ENCODE measurements around the gene HOXC13. TPM values are rescaled to one million over a fixed set of nuclear protein-coding genes. Genes with fewer than 3 reads are reported as not detected.

HOXC13 gene
- total and polyA plus RNA-seq, 9 of the 15 experiments (the other 6 are each of a cell fraction or from before 2014, with no cell fraction given), result 0.03 to 0.29 (median 0.17) TPM; not detected in 2

- H3K9ac ChIP-seq (ENCODE audit: insufficient read depth in 1 of 2, low read depth in 2 of 2, low read length in 2 of 2), result no peak overlapping the region
- no peaks in the 10 kb centered on the region for H3K36me3 ChIP-seq (ENCODE audit: control insufficient read depth, insufficient read depth, low read length)
- TF ChIP-seq, protein P1, sequence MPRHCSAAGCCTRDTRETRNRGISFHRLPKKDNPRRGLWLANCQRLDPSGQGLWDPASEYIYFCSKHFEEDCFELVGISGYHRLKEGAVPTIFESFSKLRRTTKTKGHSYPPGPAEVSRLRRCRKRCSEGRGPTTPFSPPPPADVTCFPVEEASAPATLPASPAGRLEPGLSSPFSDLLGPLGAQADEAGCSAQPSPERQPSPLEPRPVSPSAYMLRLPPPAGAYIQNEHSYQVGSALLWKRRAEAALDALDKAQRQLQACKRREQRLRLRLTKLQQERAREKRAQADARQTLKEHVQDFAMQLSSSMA (CRISPR knock-in tag; IDR thresholded peaks at IDR 0.05), result no peak
- TF ChIP-seq, protein P2, sequence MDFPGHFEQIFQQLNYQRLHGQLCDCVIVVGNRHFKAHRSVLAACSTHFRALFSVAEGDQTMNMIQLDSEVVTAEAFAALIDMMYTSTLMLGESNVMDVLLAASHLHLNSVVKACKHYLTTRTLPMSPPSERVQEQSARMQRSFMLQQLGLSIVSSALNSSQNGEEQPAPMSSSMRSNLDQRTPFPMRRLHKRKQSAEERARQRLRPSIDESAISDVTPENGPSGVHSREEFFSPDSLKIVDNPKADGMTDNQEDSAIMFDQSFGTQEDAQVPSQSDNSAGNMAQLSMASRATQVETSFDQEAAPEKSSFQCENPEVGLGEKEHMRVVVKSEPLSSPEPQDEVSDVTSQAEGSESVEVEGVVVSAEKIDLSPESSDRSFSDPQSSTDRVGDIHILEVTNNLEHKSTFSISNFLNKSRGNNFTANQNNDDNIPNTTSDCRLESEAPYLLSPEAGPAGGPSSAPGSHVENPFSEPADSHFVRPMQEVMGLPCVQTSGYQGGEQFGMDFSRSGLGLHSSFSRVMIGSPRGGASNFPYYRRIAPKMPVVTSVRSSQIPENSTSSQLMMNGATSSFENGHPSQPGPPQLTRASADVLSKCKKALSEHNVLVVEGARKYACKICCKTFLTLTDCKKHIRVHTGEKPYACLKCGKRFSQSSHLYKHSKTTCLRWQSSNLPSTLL (IDR thresholded peaks at IDR 0.05), result no peak
- TF ChIP-seq U2AF1 (optimal IDR thresholded peaks at IDR 0.05; ENCODE audit: low read depth, low read length) (no peak), MYBL2 (IDR thresholded peaks at IDR 0.05; ENCODE audit: low read depth) (no peak), MYBL2 (CRISPR knock-in tag; IDR thresholded peaks at IDR 0.05; ENCODE audit: borderline replicate concordance) (no peak), NFIC (IDR thresholded peaks at IDR 0.05) (no peak), MCM7 (IDR thresholded peaks at IDR 0.05) (no peak), TAF15 (IDR thresholded peaks at IDR 0.05; ENCODE audit: low read depth, low read length) (no peak)
- H3K9me1 ChIP-seq (ENCODE audit: control insufficient read depth, insufficient read depth, low read length), result no peaks in the 10 kb centered on the region
- no peak overlapping the region for H3K4me3 ChIP-seq
- BruUV-seq (replicated peaks), result no TSS peak
- H3K79me2 ChIP-seq (ENCODE audit: control insufficient read depth, insufficient read depth, low read length), result no peaks in the 10 kb centered on the region
- peaks cover 5% of the 10 kb centered on the region for H4K20me1 ChIP-seq (replicated peaks; ENCODE audit: control insufficient read depth, insufficient read depth, low read length)
- no peak for DNase-seq (ENCODE audit: extremely low read depth in 1 of 4, low spot score in 3 of 4)
- ChIA-PET POLR2A (interaction anchor here (0.7 kb wide), 1 partner anchor 19 kb away, joined by 3 read pairs; no protein-coding TSS in a partner anchor), CTCF (ENCODE audit: low intra/inter-chr PET ratio) (no interaction called here)
- in situ Hi-C loops (cut with MboI) (no loop called here), intact Hi-C loops (cut with micrococcal nuclease) (no loop called here)
- no peaks in the 10 kb centered on the region for H3K9me3 ChIP-seq (replicated peaks; ENCODE audit: control insufficient read depth, insufficient read depth, low read depth, low read length)
- 0% methylated on average over 4 of the region's 4 CpGs for WGBS (ENCODE audit: insufficient coverage, low coverage, missing lambda C conversion rate)
- H3K4me2 ChIP-seq (ENCODE audit: insufficient read depth, low read length), result no peak overlapping the region
- no peak overlapping the region for H2AFZ ChIP-seq (ENCODE audit: low read depth, low read length)
- FAIRE-seq, result no peak
- no peak overlapping the region for H3K27ac ChIP-seq (ENCODE audit: extremely low read depth, low read depth, low read length)
- ATAC-seq, result no peak
- peaks cover 0 to 25% of the 10 kb centered on the region in 2 experiments; a peak in 2 of 5 replicates for H3K4me1 ChIP-seq (replicated peaks in 1 of 2; ENCODE audit: control insufficient read depth in 2 of 2, insufficient read depth in 2 of 2, low read length in 2 of 2)
- H3K27me3 ChIP-seq (ENCODE audit: control insufficient read depth in 2 of 2, insufficient read depth in 2 of 2, low read length in 2 of 2), result peaks cover 68 to 92% of the 10 kb centered on the region in 2 experiments
These were observed 31.8 kb downstream of the HOXC13 start for GRCh38 chr12:53970451-53970850.

Data from K562 (cell line).